Sciatic nerve (tissue), 2 donors: ENCODE results near the gene RC3H2. TPM values are rescaled to one million over a fixed set of nuclear protein-coding genes. Genes with fewer than 3 reads are reported as not detected.
"Not testable (repeated sequence)": the region's sequence is repeated elsewhere in the genome, so short reads cannot be mapped to it uniquely, and the experiment has no call there.

Source experiments
- ATAC-seq: fragments of 200-7000 bp; cut with Tn5 transposase; one replicate; pipeline ENCODE4 v1.9.1; 2020; ENCODE audit warnings: mild to moderate bottlenecking, moderate library complexity
- DNase-seq: peaks from one replicate; pipeline ENCODE4 v3.0.0-alpha.2; 2020; ENCODE audit warnings: low spot score
- intact Hi-C: fragments of 100-400 bp; cut with DNase I; formaldehyde crosslinking; loops from one replicate; pipeline ENCODE4 v1.14.2; 2022
- total RNA-seq: library from RNA; stranded (reverse); fragmentation: NEBNext Ultra II Directional; extraction: Animal tissue kit (Norgen Biotek cat#: 25700); gene quantifications from one replicate; pipeline ENCODE4 v1.2.1, GENCODE V29; 2021
- donor health status: DM: no; HTN: no; CAD: no.
- donor health status: DM: no; HTN: no; CAD: no.

The RC3H2 gene
- total RNA-seq, 1 donor from 2014 or later: 62.7 TPM

DNA sequence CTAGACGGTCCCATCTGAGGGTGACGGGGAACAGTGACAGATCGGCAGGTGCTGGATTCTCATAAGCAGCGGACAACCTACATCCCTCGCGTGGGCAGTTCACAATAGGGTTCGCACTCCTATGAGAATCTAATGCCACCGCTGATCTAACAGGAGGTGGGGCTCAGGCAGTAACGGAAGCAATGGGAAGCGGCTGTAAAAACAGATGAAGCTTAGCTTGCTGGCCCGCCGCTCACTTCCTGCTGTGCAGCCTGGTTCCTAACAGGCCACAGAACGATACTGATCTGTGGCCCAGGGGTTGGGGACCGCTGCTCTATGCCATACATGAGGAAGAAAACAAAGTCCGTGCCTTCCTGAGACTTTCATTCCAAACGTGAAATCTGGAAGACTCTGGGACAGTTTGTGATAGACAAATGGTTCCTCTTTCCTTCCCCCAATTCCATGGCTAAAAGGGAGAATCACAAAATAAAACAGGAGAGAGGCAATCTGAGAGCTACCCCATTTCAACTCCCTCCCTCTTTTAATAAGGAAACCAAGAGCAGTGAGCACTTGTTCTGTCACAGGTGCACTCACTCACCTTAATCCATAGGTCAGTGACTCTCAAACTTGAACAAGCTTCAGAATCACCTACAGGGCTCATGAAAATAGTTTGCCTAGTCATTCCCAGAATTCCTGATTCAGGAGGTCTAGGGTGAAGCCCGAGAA lies 88.8 kb downstream of the RC3H2 start:
- ATAC-seq (peak; percentile 73), DNase-seq (no peak)
- intact Hi-C loops: loop anchor here (10.0 kb wide), 1 partner anchor 722 kb away; the partner anchor contains the start of gene TTLL11

- DNase-seq (no peak), ATAC-seq (no peak)
- intact Hi-C loops: loop anchor here (10.0 kb wide), 1 partner anchor 721 kb away; the partner anchor contains the start of gene TTLL11
These were observed 89.6 kb downstream of the RC3H2 start for GRCh38 chr9:122815544-122815943.

GRCh38 chr9:122814545-122814944 lies 90.6 kb downstream of the RC3H2 start:
- peak; percentile 14 for DNase-seq
- intact Hi-C loops: loop anchor here (10.0 kb wide), 1 partner anchor 720 kb away; the partner anchor contains the start of gene TTLL11
- ATAC-seq: no peak

- no peak for ATAC-seq
- intact Hi-C loops: loop anchor here (10.0 kb wide), 1 partner anchor 718 kb away; the partner anchor contains the start of gene TTLL11
- DNase-seq: no peak
These were observed 92.4 kb downstream of the RC3H2 start for GRCh38 chr9:122812736-122813135.

DNA sequence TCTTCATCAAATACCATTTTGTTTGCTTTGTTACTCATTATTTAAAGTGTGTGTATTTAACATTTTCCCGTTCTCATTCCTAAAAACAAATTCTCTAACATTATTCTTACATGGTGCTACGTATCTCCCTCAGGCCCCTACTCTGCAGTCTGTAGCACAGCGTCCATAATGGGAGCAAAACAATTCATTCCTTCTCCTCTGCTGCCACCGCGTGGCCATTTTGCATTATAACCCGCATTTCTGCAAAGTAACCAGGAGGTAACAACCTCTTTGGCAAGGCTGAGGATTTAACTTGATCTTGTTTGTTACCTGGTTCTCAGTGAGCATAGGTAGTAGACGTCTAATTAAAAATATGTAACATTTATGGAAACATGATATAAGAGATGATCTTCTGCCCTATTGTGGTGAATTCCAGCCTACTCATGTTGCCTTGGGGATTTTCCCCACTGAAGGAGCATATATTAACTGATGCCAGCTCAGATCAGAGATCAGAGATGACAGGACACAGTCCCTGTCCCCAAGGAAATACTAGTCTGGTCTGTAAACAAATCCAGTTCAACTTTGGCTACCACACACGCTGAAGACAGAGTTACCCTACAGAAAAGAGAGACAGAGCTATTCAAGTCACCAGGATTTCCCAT lies 94.7 kb downstream of the RC3H2 start:
- intact Hi-C loops: loop anchor here (10.0 kb wide), 1 partner anchor 716 kb away; the partner anchor contains the start of gene TTLL11
- DNase-seq (peak; percentile 80), ATAC-seq (peak; percentile 93)

GRCh38 chr9:122809261-122809660 lies 95.9 kb downstream of the RC3H2 start:
- DNase-seq: peak; percentile 25
- intact Hi-C loops: loop anchor here (10.0 kb wide), 1 partner anchor 334 kb away; the partner anchor contains the start of gene OR1J1
- not testable (repeated sequence) for ATAC-seq

GRCh38 chr9:122808141-122808540 lies 97.0 kb downstream of the RC3H2 start:
- no peak for ATAC-seq
- intact Hi-C loops: loop anchor here (10.0 kb wide), 1 partner anchor 333 kb away; the partner anchor contains the start of gene OR1J1
- DNase-seq: peak; percentile 26

DNA sequence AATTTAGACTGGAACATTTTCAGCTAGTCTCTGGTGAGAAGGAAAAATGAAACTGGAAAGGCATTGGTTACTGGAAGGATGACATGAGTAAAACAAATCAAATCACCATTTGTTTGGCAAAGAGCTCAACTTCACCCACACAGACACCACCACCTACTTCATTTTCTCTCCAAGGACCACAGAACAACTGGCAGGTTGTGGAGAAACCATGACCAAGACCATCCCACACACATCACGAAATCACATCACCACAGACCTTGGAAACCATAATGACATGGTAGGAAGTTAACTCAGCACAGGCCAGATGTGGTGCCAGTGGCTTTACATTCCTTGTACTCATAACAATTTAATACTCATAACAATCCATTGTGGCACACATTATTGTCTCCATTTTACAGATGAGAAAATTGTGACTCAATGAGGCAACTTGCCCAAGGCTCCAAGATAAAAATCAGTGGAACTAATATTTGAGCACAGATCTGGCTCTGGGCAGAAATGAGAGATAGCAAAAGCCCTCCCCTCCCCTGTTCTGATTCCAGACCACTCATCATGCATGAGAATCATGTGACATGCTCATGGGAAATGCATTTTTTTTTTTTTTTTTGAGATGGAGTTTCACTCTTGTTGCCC lies 97.8 kb downstream of the RC3H2 start:
- intact Hi-C loops: loop anchor here (10.0 kb wide), 1 partner anchor 333 kb away; the partner anchor contains the start of gene OR1J1
- no peak for ATAC-seq
- DNase-seq: no peak

- no peak for ATAC-seq
- intact Hi-C loops: loop anchor here (10.0 kb wide), 1 partner anchor 332 kb away; the partner anchor contains the start of gene OR1J1
- DNase-seq: no peak
These were observed 98.5 kb downstream of the RC3H2 start for GRCh38 chr9:122806661-122807060.

GRCh38 chr9:122800066-122801060 lies 104.8 kb downstream of the RC3H2 start, which contains the start of gene OR1K1:
Gene OR1K1, plus strand, starts transcription at chr9:122800123. Its CDS starts 0 bp downstream, at chr9:122800123.
- intact Hi-C loops: loop anchor here (10.0 kb wide), 1 partner anchor 326 kb away; the partner anchor contains the start of gene OR1J1
- no peak for ATAC-seq
- DNase-seq: peak; percentile 32

DNA sequence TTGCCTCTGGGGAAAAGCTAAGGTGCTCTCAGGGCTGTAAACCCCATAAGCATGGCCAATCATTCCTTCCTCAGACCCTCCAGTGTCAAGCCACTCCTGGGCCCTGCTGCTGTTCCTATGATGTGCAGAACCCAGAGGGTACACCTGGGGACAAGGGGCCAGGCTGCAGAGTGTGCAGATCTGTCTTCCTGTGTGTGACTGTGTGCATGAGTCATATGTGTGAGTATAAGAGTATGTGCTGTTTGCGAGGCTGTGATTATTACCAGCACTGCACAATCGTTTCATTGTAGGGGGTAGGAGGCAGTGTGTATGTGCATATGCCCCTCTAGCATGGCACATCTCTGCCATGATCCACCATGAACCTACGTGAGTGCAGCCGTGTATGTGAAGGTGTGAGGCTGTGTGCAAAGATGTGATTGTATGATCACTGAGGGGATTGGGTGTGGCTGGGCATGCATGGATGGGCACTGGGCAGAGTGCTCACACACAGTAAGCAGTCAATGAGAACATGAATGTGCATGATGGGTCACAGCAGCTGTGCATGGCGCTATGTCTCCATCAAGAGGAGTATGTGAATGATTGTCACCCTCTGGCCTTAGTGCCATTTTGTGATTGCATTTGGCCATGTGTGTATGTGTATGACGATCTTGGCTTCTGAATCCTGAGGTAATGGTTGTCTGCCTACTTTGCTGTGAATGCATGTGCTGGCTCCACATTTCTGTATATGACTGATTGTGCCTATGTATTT lies 107.7 kb downstream of the RC3H2 start:
- ATAC-seq: no peak
- intact Hi-C loops: no loop called here
- peak; percentile 25 for DNase-seq

Other genes starting within 250 kb of the RC3H2 start
- gene OR1B1, start 247.7 kb downstream of the RC3H2 start, total RNA-seq: 0.36 TPM
- not detected for gene OR1L1, start 243.6 kb downstream of the RC3H2 start, total RNA-seq
- gene OR1L3, start 230.2 kb downstream of the RC3H2 start, total RNA-seq: not detected
- gene OR1L4, start 181.4 kb downstream of the RC3H2 start, total RNA-seq: not detected
- not detected for gene OR1L6, start 163.1 kb downstream of the RC3H2 start, total RNA-seq
- not detected for gene OR5C1, start 116.4 kb downstream of the RC3H2 start, total RNA-seq
- not detected for gene OR1K1, start 105.2 kb downstream of the RC3H2 start, total RNA-seq
- 21.9 TPM for gene PDCL, start 76.8 kb downstream of the RC3H2 start, total RNA-seq
- gene ZBTB6, start 8.0 kb upstream of the RC3H2 start, total RNA-seq: 9.5 TPM
- gene ZBTB26, start 26.2 kb upstream of the RC3H2 start, total RNA-seq: 10.0 TPM
- 96.0 TPM for gene RABGAP1, start 35.7 kb upstream of the RC3H2 start, total RNA-seq
- 3.3 TPM for gene GPR21, start 128.3 kb upstream of the RC3H2 start, total RNA-seq